Pancreas (tissue), 10 donors: Measurements from ENCODE around the gene RAF1. TPM values are rescaled to one million over a fixed set of nuclear protein-coding genes. Genes with fewer than 3 reads are reported as not detected.

Experiments
- ATAC-seq, 4 donors: fragments of 200-7000 bp; cut with Tn5 transposase; one replicate each; pipeline versions ENCODE4 v1.8.0 to v1.9.1; 2020; ENCODE audit warnings: mild to moderate bottlenecking in 4 of 4, moderate library complexity in 4 of 4
- DNase-seq, 6 donors: peaks; one replicate each; pipeline ENCODE4 v3.0.0-alpha.2; 2020
- FAIRE-seq: peaks from 2 replicates; lab custom pipeline; 2012; peaks lifted over from hg19 to GRCh38; lab: Jason Lieb, UNC
- H3K27ac ChIP-seq, 4 donors: fragments of 200-600 bp; sonication (generic); 1 replicate in 3 of 4; 2 replicates in 1 of 4; pipeline versions ENCODE4 v1.5.0 to v1.8.0; 2020
- H3K27me3 ChIP-seq, 4 donors: fragments of 200-600 bp; one replicate each; pipeline ENCODE4 v1.8.0; 2021
- H3K36me3 ChIP-seq, 3 donors: fragments of 200-600 bp; sonication (generic) in 1 of 3; one replicate each; pipeline versions ENCODE4 v1.5.0 to v1.8.0; 2020 to 2021
- H3K4me1 ChIP-seq, 3 donors: fragments of 200-600 bp; one replicate each; pipeline ENCODE4 v1.8.0; 2021
- H3K4me3 ChIP-seq, 4 donors: fragments of 200-600 bp; sonication (generic) in 2 of 4; one replicate each; pipeline versions ENCODE4 v1.5.0 to v1.8.0; 2020 to 2021
- H3K9me3 ChIP-seq, 4 donors: fragments of 200-600 bp; one replicate each; pipeline ENCODE4 v1.8.0; 2021
- WGBS, 2 donors: extraction: QIAGEN DNeasy Blood & Tissue Kit; methylation state at CpG; one replicate each; pipeline ENCODE4 v1.1.7; 2013; 5-methylcytosine and 5-hydroxymethylcytosine counted together
- intact Hi-C, 3 donors: fragments of 100-400 bp; cut with DNase I; formaldehyde crosslinking; loops; one replicate each; pipeline versions ENCODE4 v1.11.1 to v1.14.2; 2022
- polyA plus RNA-seq, 2 donors: library from polyadenylated mRNA; stranded (reverse); fragments of 200-250 nt; gene quantifications; one replicate each; pipeline ENCODE4 v1.2.3, GENCODE V29; 2013
- total RNA-seq, 6 donors: library from RNA; stranded (reverse); fragmentation: NEBNext Ultra II Directional in 4 of 6; extraction: Animal tissue kit (Norgen Biotek cat#: 25700) in 4 of 6; gene quantifications; one replicate each; pipeline versions ENCODE4 v1.2.1 to v1.2.4, GENCODE V29; 2021 to 2023
- TF ChIP-seq, protein P1 (sequence below), 4 donors: fragments of 200-600 bp; sonication (generic) in 3 of 4; IDR thresholded peaks; one replicate each; pipeline versions ENCODE4 v1.5.0 to v1.8.0; 2021; ENCODE audit warnings: antibody characterized with exemption in 4 of 4
- donor health status: healthy with polysubstance abuse.
- donor health status: DM: no; HTN: no; CAD: no; lungs with moderate emphysema.
- donor health status: DM: no; HTN: no; CAD: no.
- donor health status: control.
- donor health status: control.
- donor health status: Bipolar disorder and iron deficiency.
- donor health status: DM: yes; HTN: yes; CAD: no.
- donor health status: DM: no; HTN: no; CAD: no.
- donor health status: DM: no; HTN: no; CAD: no.
- donor health status: DM: yes; HTN: yes; CAD: no.

Gene RAF1
- total RNA-seq (10 to 100 TPM; 33.7 to 46.9 (median 38.1) TPM), polyA plus RNA-seq (10 to 100 TPM; 29.1 to 45.8 TPM)

- H3K9me3 ChIP-seq = no peaks in the 10 kb centered on the region
- H3K4me1 ChIP-seq = peaks cover 8 to 26% (median 13%) of the 10 kb centered on the region in 3 donors
- peak within 1 kb of the TSS; percentile 95 to 100 (median 97) for H3K4me3 ChIP-seq
- TF ChIP-seq, protein P1, sequence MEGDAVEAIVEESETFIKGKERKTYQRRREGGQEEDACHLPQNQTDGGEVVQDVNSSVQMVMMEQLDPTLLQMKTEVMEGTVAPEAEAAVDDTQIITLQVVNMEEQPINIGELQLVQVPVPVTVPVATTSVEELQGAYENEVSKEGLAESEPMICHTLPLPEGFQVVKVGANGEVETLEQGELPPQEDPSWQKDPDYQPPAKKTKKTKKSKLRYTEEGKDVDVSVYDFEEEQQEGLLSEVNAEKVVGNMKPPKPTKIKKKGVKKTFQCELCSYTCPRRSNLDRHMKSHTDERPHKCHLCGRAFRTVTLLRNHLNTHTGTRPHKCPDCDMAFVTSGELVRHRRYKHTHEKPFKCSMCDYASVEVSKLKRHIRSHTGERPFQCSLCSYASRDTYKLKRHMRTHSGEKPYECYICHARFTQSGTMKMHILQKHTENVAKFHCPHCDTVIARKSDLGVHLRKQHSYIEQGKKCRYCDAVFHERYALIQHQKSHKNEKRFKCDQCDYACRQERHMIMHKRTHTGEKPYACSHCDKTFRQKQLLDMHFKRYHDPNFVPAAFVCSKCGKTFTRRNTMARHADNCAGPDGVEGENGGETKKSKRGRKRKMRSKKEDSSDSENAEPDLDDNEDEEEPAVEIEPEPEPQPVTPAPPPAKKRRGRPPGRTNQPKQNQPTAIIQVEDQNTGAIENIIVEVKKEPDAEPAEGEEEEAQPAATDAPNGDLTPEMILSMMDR (IDR thresholded peaks at IDR 0.05) = no peak
- WGBS, 2 donors = 0% methylated on average over 56 to 62 of the region's 62 CpGs
- intact Hi-C loops = no loop called here
- H3K27ac ChIP-seq = peak within 1 kb of the TSS; percentile 96 to 100 (median 98)
- FAIRE-seq (no peak), ATAC-seq (peak; percentile 89 to 97 (median 93)), DNase-seq (peak; percentile 97 to 99 (median 98))
- H3K27me3 ChIP-seq = no peaks in the 10 kb centered on the region
- no peaks in the 10 kb centered on the region for H3K36me3 ChIP-seq
These were observed at the start of gene RAF1 for GRCh38 chr3:12663936-12664908. Gene RAF1, minus strand, starts transcription at chr3:12664117. Its CDS starts 45,396 bp downstream, at chr3:12618721.

DNA sequence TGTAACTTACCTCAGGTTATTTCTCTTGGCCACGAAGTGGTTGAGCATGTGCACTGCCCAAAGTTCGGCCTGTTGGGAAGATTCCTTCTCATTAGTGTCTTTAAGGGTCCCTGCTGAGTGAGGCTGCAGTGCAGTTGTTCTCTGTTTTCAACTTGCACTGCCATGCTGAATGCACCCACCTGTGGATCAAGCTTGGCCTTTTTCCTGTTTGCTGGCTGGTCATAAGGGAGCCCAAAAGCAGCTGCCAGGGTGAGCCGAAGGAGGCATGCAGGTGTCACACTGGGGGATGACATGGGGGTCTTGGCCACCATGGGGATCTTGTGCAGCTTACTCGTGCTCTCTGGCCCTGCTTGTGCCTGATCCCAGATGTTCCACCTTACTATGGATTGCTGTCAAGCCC lies 46.1 kb upstream of the RAF1 start:
- intact Hi-C loops = no loop called here
- H3K4me1 ChIP-seq = no peaks in the 10 kb centered on the region
- no peaks in the 10 kb centered on the region for H3K27me3 ChIP-seq
- H3K36me3 ChIP-seq = no peaks in the 10 kb centered on the region
- no peaks in the 10 kb centered on the region for H3K9me3 ChIP-seq
- H3K4me3 ChIP-seq = no peak overlapping the region
- DNase-seq (no peak), FAIRE-seq (no peak), ATAC-seq (no peak)
- TF ChIP-seq, protein P1 (IDR thresholded peaks at IDR 0.05) = no peak
- no peak overlapping the region for H3K27ac ChIP-seq
- WGBS, 2 donors = 63 to 70% methylated on average over 4 of the region's 4 CpGs

GRCh38 chr3:12709334-12709733 lies 45.4 kb upstream of the RAF1 start:
- H3K27ac ChIP-seq = no peak overlapping the region
- no peaks in the 10 kb centered on the region for H3K27me3 ChIP-seq
- no peak for ATAC-seq
- no peaks in the 10 kb centered on the region for H3K36me3 ChIP-seq
- WGBS, 2 donors = 80 to 82% methylated on average over 3 of the region's 3 CpGs
- intact Hi-C loops = no loop called here
- TF ChIP-seq, protein P1 (IDR thresholded peaks at IDR 0.05) = no peak
- no peaks in the 10 kb centered on the region for H3K9me3 ChIP-seq
- no peak for DNase-seq
- FAIRE-seq = no peak
- no peak overlapping the region for H3K4me3 ChIP-seq
- H3K4me1 ChIP-seq = no peaks in the 10 kb centered on the region

DNA sequence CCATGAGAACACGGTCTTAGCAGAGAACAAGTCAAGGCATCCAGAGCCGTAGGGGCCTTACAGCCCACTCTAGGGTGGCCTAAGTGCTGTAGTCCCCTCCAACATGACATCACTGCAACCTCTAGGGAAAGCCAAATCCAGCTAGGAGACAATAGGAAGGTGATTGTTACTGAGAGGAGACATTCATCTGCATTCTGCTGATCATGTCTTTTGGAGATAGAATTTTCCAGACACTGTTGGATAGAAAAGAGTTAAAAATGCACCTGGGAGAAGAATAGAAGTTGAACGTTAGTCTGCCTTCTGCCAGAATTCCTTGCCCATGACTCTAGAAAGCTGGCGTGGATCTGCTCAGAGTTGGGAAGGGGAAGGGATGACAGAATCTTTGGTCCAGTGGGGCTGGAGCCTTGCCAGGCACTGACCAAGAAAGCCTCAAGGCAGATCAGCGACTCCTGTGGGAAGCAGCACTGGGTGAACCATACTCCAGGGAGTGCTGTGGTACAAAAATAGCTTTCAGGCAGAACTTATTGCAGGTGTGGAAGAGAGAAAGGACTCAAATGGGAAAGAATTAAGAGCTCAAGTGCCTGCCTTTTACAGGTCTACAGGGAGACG lies 44.8 kb upstream of the RAF1 start:
- Histone ChIP-seq H3K36me3 (no peaks in the 10 kb centered on the region), H3K27me3 (no peaks in the 10 kb centered on the region), H3K9me3 (no peaks in the 10 kb centered on the region), H3K4me1 (no peaks in the 10 kb centered on the region), H3K27ac (no peak overlapping the region), H3K4me3 (no peak overlapping the region)
- FAIRE-seq (no peak), DNase-seq (no peak), ATAC-seq (no peak)
- 53 to 59% methylated on average over 6 of the region's 6 CpGs for WGBS, 2 donors
- TF ChIP-seq, protein P1 (IDR thresholded peaks at IDR 0.05) = no peak
- intact Hi-C loops = no loop called here
